A549 (cell line): ENCODE measurements around the gene CA10. TPM values are rescaled to one million over a fixed set of nuclear protein-coding genes. Genes with fewer than 3 reads are reported as not detected.

Experiments
- ATAC-seq, 2 experiments: fragments of 200-7000 bp in 1 of 2; fragments of >200 bp in 1 of 2; cut with Nextera tagmentation in 1 of 2; cut with Tn5 transposase in 1 of 2; 3 replicates each; pipeline versions ENCODE4 v1.8.0 to v1.9.1; 2018 to 2020; ENCODE audit warnings: mild to moderate bottlenecking in 1 of 2, moderate library complexity in 1 of 2
- CTCF ChIA-PET: fragments of 300-600 bp; sonication (Branson Sonifier 250); formaldehyde crosslinking; extraction: SDS; loops from one replicate; lab custom pipeline; 2021; ENCODE audit warnings: antibody characterized with exemption, inconsistent platforms; lab: Yijun Ruan, JAX
- POLR2A ChIA-PET: fragments of 350-600 bp; formaldehyde crosslinking; extraction: SDS; loops from one replicate; lab custom pipeline; 2021; ENCODE audit warnings: antibody characterized with exemption, inconsistent platforms; lab: Yijun Ruan, JAX
- DNase-seq, 2 experiments: peaks; one replicate each; pipeline versions ENCODE4 v3.0.0 to v3.0.0-alpha.2; 2011 to 2016; ENCODE audit warnings: low read depth in 1 of 2, low spot score in 1 of 2
- FAIRE-seq: peaks from 2 replicates; lab custom pipeline; 2011; peaks lifted over from hg19 to GRCh38; lab: Jason Lieb, UNC
- H3K27ac ChIP-seq, 2 experiments: fragments of >200 bp; sonication (Bioruptor Twin); formaldehyde crosslinking; 3 replicates each; pipeline ENCODE4 v1.5.1; 2016 to 2017
- H3K4me1 ChIP-seq: fragments of >200 bp; sonication (Bioruptor Twin); formaldehyde crosslinking; 3 replicates; pipeline ENCODE4 v1.6.1; 2016
- H3K4me2 ChIP-seq: fragments of >200 bp; sonication (Bioruptor Twin); formaldehyde crosslinking; 3 replicates; pipeline ENCODE4 v1.6.1; 2016
- H3K4me3 ChIP-seq: fragments of >200 bp; sonication (Bioruptor Twin); formaldehyde crosslinking; 3 replicates; pipeline ENCODE4 v1.5.1; 2016
- H3K9me3 ChIP-seq: fragments of >200 bp; sonication (Bioruptor Twin); formaldehyde crosslinking; 3 replicates; pipeline ENCODE4 v1.6.1; 2016
- CBX2 ChIP-seq: fragments of 200-600 bp; sonication (generic); IDR thresholded peaks from 2 replicates; pipeline ENCODE4 v1.6.1; 2016; ENCODE audit warnings: low read depth, mild to moderate bottlenecking, borderline replicate concordance
- CEBPB ChIP-seq, 2 experiments: fragments of >200 bp in 1 of 2; sonication (Bioruptor Twin) in 1 of 2; formaldehyde crosslinking in 1 of 2; IDR thresholded peaks; 2 replicates each; pipeline ENCODE4 v1.6.1; 2012 to 2016
- FOSB ChIP-seq: fragments of 250-450 bp; sonication (Bioruptor Pico); IDR thresholded peaks from 2 replicates; pipeline ENCODE4 v1.5.0; 2020; ENCODE audit warnings: mild to moderate bottlenecking, moderate library complexity
- FOXS1 ChIP-seq: fragments of 250-450 bp; sonication (Bioruptor Pico); IDR thresholded peaks from 2 replicates; pipeline ENCODE4 v1.5.0; 2020; ENCODE audit warnings: mild to moderate bottlenecking, moderate library complexity
- HOXB13 ChIP-seq: fragments of 250-450 bp; sonication (Bioruptor Pico); IDR thresholded peaks from 2 replicates; pipeline ENCODE4 v1.5.0; 2020; ENCODE audit warnings: low read depth, mild to moderate bottlenecking, moderate library complexity
- JUNB ChIP-seq: fragments of >200 bp; sonication (Bioruptor Twin); formaldehyde crosslinking; IDR thresholded peaks from 2 replicates; pipeline ENCODE4 v1.6.1; 2016
- KDM5A ChIP-seq: fragments of 200-600 bp; sonication (generic); IDR thresholded peaks from 2 replicates; pipeline ENCODE4 v1.6.1; 2016; ENCODE audit warnings: antibody characterized with exemption, mild to moderate bottlenecking
- MAFK ChIP-seq: fragments of 450-650 bp; IDR thresholded peaks from 2 replicates; pipeline ENCODE4 v1.6.1; 2014; ENCODE audit not compliant: partially characterized antibody
- NR3C1 ChIP-seq: fragments of >200 bp; sonication (Bioruptor Twin); formaldehyde crosslinking; IDR thresholded peaks from 3 replicates; pipeline ENCODE4 v1.6.1; 2017
- PHF8 ChIP-seq: fragments of 200-600 bp; sonication (generic); IDR thresholded peaks from 2 replicates; pipeline ENCODE4 v1.6.1; 2016; ENCODE audit warnings: low read depth, mild to moderate bottlenecking, antibody characterized with exemption, moderate library complexity, borderline replicate concordance
- RAD21 ChIP-seq, 2 experiments: fragments of >200 bp in 1 of 2; sonication (Bioruptor Twin) in 1 of 2; formaldehyde crosslinking in 1 of 2; IDR thresholded peaks in 1 of 2; conservative IDR thresholded peaks in 1 of 2; 2 replicates in 1 of 2; 3 replicates in 1 of 2; pipeline ENCODE4 v1.6.1; 2012 to 2018; ENCODE audit warnings: inconsistent platforms in 1 of 2
- RARB ChIP-seq: fragments of 250-450 bp; sonication (Bioruptor Pico); IDR thresholded peaks from 2 replicates; pipeline ENCODE4 v1.8.0; 2021; ENCODE audit warnings: mild to moderate bottlenecking, moderate library complexity
- SMC3 ChIP-seq: fragments of >200 bp; sonication (Bioruptor Twin); formaldehyde crosslinking; IDR thresholded peaks from 3 replicates; pipeline ENCODE4 v1.6.1; 2018; ENCODE audit warnings: inconsistent platforms
- SREBF2 ChIP-seq: fragments of 450-650 bp; IDR thresholded peaks from 2 replicates; pipeline ENCODE4 v1.6.1; 2014; ENCODE audit warnings: mild to moderate bottlenecking, moderate library complexity
- ZFP36 ChIP-seq: fragments of 450-650 bp; IDR thresholded peaks from 2 replicates; pipeline ENCODE4 v1.6.1; 2014; ENCODE audit warnings: borderline replicate concordance; ENCODE audit not compliant: partially characterized antibody
- WGBS: methylation state at CpG from one replicate; pipeline ENCODE4 v1.1.6; 2017; ENCODE audit errors: missing lambda C conversion rate; 5-methylcytosine and 5-hydroxymethylcytosine counted together
- polyA plus RNA-seq, 4 experiments: library from polyadenylated mRNA; depleted of rRNA in 3 of 4; stranded (reverse); fragments of >200 nt; fragmentation: RNase III in 1 of 4; extraction: RNeasy Plus Mini Kit Qiagen cat#74134 plus additional on column Dnase treatment in 1 of 4; gene quantifications; 2 replicates in 3 of 4; 3 replicates in 1 of 4; pipeline ENCODE4 v1.2.3, GENCODE V29; 2011 to 2017
- TF ChIP-seq, protein P1 (sequence below): fragments of 450-650 bp; IDR thresholded peaks from 2 replicates; pipeline ENCODE4 v1.6.1; 2014; ENCODE audit warnings: antibody characterized with exemption
- TF ChIP-seq, protein P2 (sequence below): IDR thresholded peaks from 2 replicates; pipeline ENCODE4 v1.6.1; 2012
- TF ChIP-seq, protein P3 (sequence below): fragments of 250-450 bp; sonication (Bioruptor Pico); IDR thresholded peaks from 2 replicates; pipeline ENCODE4 v1.5.0; 2020; ENCODE audit warnings: low read depth, mild to moderate bottlenecking, moderate library complexity
- TF ChIP-seq, protein P4 (sequence below): fragments of 150-350 bp; IDR thresholded peaks from 2 replicates; pipeline ENCODE4 v1.6.1; 2014; ENCODE audit warnings: low read depth, mild to moderate bottlenecking, low read length
- TF ChIP-seq, protein P5 (sequence below): IDR thresholded peaks from 2 replicates; pipeline ENCODE4 v1.6.1; 2012; ENCODE audit warnings: low read depth, borderline replicate concordance
- TF ChIP-seq, protein P6 (sequence below): fragments of >200 bp; sonication (Bioruptor Twin); formaldehyde crosslinking; IDR thresholded peaks from 3 replicates; pipeline ENCODE4 v1.5.1; 2016

The CA10 gene
- polyA plus RNA-seq, 2 of the 4 experiments (the other 2 are of a cell fraction): not detected

DNA sequence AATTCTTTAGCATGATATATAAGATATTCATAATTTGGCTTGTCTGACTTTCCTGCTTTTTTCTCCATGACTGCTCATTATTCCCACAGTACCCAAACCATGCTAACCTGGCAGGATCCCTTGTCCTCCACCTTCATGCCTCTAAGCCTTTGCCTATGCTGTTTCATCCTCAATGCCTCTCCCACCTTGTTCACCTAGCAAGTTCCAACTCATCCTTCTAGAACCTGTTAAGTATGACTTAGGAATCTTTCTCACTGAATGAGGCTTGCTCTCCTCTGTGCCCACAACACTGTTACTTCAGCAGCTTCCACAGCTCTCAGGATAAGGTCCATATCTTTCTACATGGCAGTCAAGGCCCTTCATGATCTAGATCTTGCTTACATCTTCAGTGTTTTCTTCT is 34.0 kb downstream of the CA10 start:
- DNase-seq (no peak), ATAC-seq (no peak), FAIRE-seq (no peak)
- no peak overlapping the region for H3K27ac ChIP-seq
- no peak overlapping the region for H3K4me3 ChIP-seq
- POLR2A ChIA-PET: no interaction called here
- no peak overlapping the region for H3K4me2 ChIP-seq
- no peaks in the 10 kb centered on the region for H3K9me3 ChIP-seq
- CTCF ChIA-PET: interaction anchor here (0.7 to 3.1 kb wide), 2 partner anchors 18 to 360 kb away, joined by 3 to 10 read pairs; no protein-coding TSS in a partner anchor
- no peaks in the 10 kb centered on the region for H3K4me1 ChIP-seq
- TF ChIP-seq PHF8: no peak
- TF ChIP-seq, protein P1, sequence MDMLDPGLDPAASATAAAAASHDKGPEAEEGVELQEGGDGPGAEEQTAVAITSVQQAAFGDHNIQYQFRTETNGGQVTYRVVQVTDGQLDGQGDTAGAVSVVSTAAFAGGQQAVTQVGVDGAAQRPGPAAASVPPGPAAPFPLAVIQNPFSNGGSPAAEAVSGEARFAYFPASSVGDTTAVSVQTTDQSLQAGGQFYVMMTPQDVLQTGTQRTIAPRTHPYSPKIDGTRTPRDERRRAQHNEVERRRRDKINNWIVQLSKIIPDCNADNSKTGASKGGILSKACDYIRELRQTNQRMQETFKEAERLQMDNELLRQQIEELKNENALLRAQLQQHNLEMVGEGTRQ: no peak
- TF ChIP-seq, all 56 proteins: peak for 0

DNA sequence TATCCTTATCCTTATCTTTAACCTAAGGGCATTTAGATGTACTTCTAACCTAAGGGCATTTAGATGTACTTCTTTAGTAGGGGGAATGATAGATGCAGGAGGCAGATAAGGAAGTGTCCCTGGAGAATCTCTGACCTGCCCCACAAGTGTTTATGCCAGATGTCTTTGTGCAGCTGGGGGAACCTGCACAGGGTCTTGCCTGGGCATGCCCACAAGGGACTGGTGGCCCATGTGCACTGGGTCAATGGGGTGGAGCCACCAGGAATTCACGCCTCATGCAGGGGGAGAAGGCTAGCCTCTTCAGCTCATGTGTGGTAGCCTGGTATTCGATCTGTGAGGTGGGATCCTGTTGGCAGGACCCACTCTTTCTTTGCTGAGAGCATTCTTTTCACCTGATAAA is 38.0 kb downstream of the CA10 start:
- TF ChIP-seq RAD21 (conservative IDR thresholded peaks at IDR 0.05 in 1 of 2, IDR thresholded peaks at IDR 0.05 in 1 of 2) (no peak), KDM5A (no peak), JUNB (no peak), SMC3 (no peak), NR3C1 (no peak), RARB (CRISPR knock-in tag) (no peak), CEBPB (IDR thresholded peaks at IDR 0.05) (no peak), PHF8 (no peak), FOXS1 (CRISPR knock-in tag) (no peak), ZFP36 (no peak), CBX2 (no peak), FOSB (CRISPR knock-in tag) (no peak), SREBF2 (no peak), HOXB13 (CRISPR knock-in tag) (no peak), MAFK (no peak)
- TF ChIP-seq, protein P2, sequence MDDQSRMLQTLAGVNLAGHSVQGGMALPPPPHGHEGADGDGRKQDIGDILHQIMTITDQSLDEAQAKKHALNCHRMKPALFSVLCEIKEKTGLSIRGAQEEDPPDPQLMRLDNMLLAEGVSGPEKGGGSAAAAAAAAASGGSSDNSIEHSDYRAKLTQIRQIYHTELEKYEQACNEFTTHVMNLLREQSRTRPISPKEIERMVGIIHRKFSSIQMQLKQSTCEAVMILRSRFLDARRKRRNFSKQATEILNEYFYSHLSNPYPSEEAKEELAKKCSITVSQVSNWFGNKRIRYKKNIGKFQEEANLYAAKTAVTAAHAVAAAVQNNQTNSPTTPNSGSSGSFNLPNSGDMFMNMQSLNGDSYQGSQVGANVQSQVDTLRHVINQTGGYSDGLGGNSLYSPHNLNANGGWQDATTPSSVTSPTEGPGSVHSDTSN: no peak
- TF ChIP-seq, protein P3, sequence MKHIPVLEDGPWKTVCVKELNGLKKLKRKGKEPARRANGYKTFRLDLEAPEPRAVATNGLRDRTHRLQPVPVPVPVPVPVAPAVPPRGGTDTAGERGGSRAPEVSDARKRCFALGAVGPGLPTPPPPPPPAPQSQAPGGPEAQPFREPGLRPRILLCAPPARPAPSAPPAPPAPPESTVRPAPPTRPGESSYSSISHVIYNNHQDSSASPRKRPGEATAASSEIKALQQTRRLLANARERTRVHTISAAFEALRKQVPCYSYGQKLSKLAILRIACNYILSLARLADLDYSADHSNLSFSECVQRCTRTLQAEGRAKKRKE: no peak
- TF ChIP-seq, protein P4, sequence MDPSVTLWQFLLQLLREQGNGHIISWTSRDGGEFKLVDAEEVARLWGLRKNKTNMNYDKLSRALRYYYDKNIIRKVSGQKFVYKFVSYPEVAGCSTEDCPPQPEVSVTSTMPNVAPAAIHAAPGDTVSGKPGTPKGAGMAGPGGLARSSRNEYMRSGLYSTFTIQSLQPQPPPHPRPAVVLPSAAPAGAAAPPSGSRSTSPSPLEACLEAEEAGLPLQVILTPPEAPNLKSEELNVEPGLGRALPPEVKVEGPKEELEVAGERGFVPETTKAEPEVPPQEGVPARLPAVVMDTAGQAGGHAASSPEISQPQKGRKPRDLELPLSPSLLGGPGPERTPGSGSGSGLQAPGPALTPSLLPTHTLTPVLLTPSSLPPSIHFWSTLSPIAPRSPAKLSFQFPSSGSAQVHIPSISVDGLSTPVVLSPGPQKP: no peak
- TF ChIP-seq, protein P5, sequence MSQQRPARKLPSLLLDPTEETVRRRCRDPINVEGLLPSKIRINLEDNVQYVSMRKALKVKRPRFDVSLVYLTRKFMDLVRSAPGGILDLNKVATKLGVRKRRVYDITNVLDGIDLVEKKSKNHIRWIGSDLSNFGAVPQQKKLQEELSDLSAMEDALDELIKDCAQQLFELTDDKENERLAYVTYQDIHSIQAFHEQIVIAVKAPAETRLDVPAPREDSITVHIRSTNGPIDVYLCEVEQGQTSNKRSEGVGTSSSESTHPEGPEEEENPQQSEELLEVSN: no peak
- TF ChIP-seq, protein P6, sequence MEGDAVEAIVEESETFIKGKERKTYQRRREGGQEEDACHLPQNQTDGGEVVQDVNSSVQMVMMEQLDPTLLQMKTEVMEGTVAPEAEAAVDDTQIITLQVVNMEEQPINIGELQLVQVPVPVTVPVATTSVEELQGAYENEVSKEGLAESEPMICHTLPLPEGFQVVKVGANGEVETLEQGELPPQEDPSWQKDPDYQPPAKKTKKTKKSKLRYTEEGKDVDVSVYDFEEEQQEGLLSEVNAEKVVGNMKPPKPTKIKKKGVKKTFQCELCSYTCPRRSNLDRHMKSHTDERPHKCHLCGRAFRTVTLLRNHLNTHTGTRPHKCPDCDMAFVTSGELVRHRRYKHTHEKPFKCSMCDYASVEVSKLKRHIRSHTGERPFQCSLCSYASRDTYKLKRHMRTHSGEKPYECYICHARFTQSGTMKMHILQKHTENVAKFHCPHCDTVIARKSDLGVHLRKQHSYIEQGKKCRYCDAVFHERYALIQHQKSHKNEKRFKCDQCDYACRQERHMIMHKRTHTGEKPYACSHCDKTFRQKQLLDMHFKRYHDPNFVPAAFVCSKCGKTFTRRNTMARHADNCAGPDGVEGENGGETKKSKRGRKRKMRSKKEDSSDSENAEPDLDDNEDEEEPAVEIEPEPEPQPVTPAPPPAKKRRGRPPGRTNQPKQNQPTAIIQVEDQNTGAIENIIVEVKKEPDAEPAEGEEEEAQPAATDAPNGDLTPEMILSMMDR: no peak
- Histone ChIP-seq H3K4me2 (no peak overlapping the region), H3K4me1 (no peaks in the 10 kb centered on the region), H3K4me3 (no peak overlapping the region), H3K9me3 (no peaks in the 10 kb centered on the region), H3K27ac (no peak overlapping the region)
- ChIA-PET CTCF (interaction anchor here (5.1 kb wide), 1 partner anchor 14 kb away, joined by 28 read pairs; no protein-coding TSS in a partner anchor), POLR2A (no interaction called here)
- WGBS: 6% methylated on average over 2 of the region's 2 CpGs
- FAIRE-seq (no peak), ATAC-seq (no peak), DNase-seq (no peak)
